SU-DHL-6 (cell line): ENCODE results near the gene NCBP3.

Experiments used
- H2AFZ ChIP-seq: fragments of 200-600 bp; sonication (generic); 2 replicates; pipeline ENCODE4 v1.6.1; 2014; ENCODE audit warnings: low read depth, mild to moderate bottlenecking, moderate library complexity, mixed read lengths, antibody characterized with exemption, low read length; ENCODE audit not compliant: severe bottlenecking
- H3F3A ChIP-seq: fragments of 200-600 bp; shearing (Covaris generic); 2 replicates; pipeline ENCODE4 v1.6.0; 2016; ENCODE audit warnings: antibody characterized with exemption, mild to moderate bottlenecking; ENCODE audit not compliant: insufficient read depth
- H3K27ac ChIP-seq: fragments of 200-600 bp; sonication (generic); 2 replicates; pipeline ENCODE4 v1.5.1; 2016; ENCODE audit warnings: low read depth, mild to moderate bottlenecking, low read length, moderate library complexity, mixed read lengths
- H3K27me3 ChIP-seq: fragments of 200-600 bp; sonication (generic), shearing (Covaris generic); 2 replicates; pipeline ENCODE4 v1.6.0; 2014; ENCODE audit warnings: mild to moderate bottlenecking, low read length
- H3K36me3 ChIP-seq: fragments of 200-600 bp; sonication (generic); 2 replicates; pipeline ENCODE4 v1.6.1; 2014; ENCODE audit warnings: mild to moderate bottlenecking, low read length, mixed read lengths
- H3K4me2 ChIP-seq: fragments of 300-600, 200-600 bp; shearing (Covaris generic), sonication (generic); 2 replicates; pipeline ENCODE4 v1.6.0; 2014; ENCODE audit warnings: low read length, low read depth, mild to moderate bottlenecking; ENCODE audit not compliant: poor library complexity, severe bottlenecking
- H3K4me3 ChIP-seq: fragments of 200-600 bp; sonication (generic); 2 replicates; pipeline ENCODE4 v1.5.1; 2014; ENCODE audit warnings: antibody characterized with exemption, low read length, mild to moderate bottlenecking, mixed read lengths; ENCODE audit not compliant: insufficient read depth, poor library complexity, severe bottlenecking
- H3K79me2 ChIP-seq: fragments of 200-600 bp; sonication (generic); 2 replicates; pipeline ENCODE4 v1.6.1; 2014; ENCODE audit warnings: mild to moderate bottlenecking, low read length, moderate library complexity; ENCODE audit not compliant: insufficient read depth
- H3K9ac ChIP-seq: fragments of 200-600 bp; sonication (generic); 2 replicates; pipeline ENCODE4 v1.7.0; 2014; ENCODE audit warnings: mild to moderate bottlenecking, low read length
- H3K9me2 ChIP-seq: fragments of 200-600 bp; sonication (generic); replicated peaks from 2 replicates; pipeline ENCODE4 v1.6.1; 2014; ENCODE audit warnings: low read length; ENCODE audit not compliant: insufficient read depth
- H3K9me3 ChIP-seq: fragments of 200-600 bp; sonication (generic); 2 replicates; pipeline ENCODE4 v1.6.1; 2014; ENCODE audit warnings: low read length, mixed read lengths; ENCODE audit not compliant: insufficient read depth
- H4K20me1 ChIP-seq: fragments of 200-600 bp; sonication (generic); 2 replicates; pipeline ENCODE4 v1.6.1; 2014; ENCODE audit warnings: low read depth, mild to moderate bottlenecking, antibody characterized with exemption, low read length, moderate library complexity, mixed read lengths
- EZH2phosphoT487 ChIP-seq: fragments of 200-600 bp; sonication (generic), shearing (Covaris generic); conservative IDR thresholded peaks from 2 replicates; pipeline ENCODE4 v1.6.1; 2018; ENCODE audit warnings: mild to moderate bottlenecking, antibody characterized with exemption, low read length, moderate library complexity, mixed read lengths
- TF ChIP-seq, protein P1 (sequence below): fragments of 200-600 bp; sonication (generic); IDR thresholded peaks from one replicate; pipeline ENCODE4 v1.5.1; 2017; ENCODE audit warnings: antibody characterized with exemption, mild to moderate bottlenecking, low read length, moderate library complexity; ENCODE audit not compliant: insufficient read depth, poor library complexity, severe bottlenecking

Gene NCBP3

DNA sequence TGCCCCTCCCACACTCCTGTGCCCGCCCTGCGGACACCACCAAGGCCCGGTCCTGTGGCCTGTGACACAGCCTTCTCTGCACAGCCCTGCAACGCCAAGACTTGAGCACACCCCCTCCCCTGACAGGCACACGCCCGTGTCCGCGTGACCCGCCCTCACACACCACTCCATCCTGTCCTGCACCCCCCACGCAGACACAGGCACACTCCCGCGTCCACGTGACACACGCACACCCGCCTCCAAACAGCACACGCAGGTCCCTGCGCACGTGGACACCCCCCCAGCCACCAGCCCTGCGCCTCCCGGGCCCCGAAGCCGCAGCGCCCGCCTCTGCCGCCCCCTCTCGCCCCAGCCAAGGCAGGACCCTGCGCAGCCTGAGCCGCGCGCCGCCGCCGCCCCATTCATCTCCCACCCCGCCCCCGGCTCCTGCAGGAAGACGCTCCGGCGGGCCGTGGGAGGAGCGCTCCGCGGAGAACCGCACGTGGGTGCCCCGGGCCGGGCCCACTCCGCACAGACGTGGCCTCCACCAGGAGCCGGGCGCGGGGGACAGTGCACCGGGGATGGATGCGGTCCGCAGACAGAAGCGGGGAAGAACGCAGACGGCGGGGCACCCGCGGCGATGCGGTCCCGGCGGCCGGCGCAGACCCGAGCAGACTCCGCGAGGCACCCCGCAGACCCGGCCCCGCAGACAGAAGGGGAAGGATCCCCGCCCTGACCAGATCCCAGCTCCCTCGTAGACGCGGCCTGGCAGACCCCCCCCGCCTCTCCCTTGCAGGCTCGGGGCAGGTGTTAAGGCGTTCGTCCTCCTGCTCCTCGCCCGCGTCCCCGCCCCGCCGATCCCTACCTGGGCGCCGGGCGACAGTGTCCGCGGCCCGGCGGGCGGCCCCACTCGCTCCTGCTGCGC, 46.3 kb upstream of the NCBP3 start:
- H3K9ac ChIP-seq: peak overlapping the region; percentile 55
- peak overlapping the region; percentile 51 for H2AFZ ChIP-seq
- no peak overlapping the region for H3K27ac ChIP-seq

DNA sequence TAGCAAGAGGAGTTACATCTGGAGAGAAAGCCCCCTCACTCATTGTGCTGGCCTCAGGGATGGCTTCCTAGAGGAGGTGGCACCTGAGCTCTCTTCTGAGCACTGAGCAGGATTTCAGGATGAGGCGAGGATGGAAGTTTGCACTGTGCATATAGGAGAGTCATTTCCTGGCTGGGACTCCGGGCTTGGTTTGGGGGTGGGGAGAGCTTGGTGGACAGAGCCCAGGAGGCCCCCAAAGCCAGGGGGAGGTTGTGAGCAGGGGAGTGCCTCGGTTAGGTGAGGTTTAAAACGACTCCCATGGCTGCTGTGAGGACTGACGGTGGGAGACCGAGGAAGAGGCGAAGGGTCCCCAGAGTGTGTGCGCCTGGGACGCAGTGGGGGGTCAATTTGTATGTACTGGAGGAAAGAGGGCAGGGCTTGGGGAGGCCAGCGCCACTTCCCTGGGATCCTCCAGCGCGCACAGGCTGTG, 45.6 kb upstream of the NCBP3 start:
- Histone ChIP-seq H3K9me2 (no peaks in the 10 kb centered on the region), H3K79me2 (no peaks in the 10 kb centered on the region), H3K36me3 (no peaks in the 10 kb centered on the region), H3K4me3 (no peak overlapping the region), H3K9ac (no peak overlapping the region), H3K4me2 (no peak overlapping the region), H2AFZ (no peak overlapping the region), H4K20me1 (no peaks in the 10 kb centered on the region), H3K9me3 (no peaks in the 10 kb centered on the region), H3K27ac (no peak overlapping the region), H3K27me3 (no peaks in the 10 kb centered on the region), H3F3A (peaks cover 5% of the 10 kb centered on the region)
- no peak for TF ChIP-seq EZH2phosphoT487
- TF ChIP-seq, protein P1, sequence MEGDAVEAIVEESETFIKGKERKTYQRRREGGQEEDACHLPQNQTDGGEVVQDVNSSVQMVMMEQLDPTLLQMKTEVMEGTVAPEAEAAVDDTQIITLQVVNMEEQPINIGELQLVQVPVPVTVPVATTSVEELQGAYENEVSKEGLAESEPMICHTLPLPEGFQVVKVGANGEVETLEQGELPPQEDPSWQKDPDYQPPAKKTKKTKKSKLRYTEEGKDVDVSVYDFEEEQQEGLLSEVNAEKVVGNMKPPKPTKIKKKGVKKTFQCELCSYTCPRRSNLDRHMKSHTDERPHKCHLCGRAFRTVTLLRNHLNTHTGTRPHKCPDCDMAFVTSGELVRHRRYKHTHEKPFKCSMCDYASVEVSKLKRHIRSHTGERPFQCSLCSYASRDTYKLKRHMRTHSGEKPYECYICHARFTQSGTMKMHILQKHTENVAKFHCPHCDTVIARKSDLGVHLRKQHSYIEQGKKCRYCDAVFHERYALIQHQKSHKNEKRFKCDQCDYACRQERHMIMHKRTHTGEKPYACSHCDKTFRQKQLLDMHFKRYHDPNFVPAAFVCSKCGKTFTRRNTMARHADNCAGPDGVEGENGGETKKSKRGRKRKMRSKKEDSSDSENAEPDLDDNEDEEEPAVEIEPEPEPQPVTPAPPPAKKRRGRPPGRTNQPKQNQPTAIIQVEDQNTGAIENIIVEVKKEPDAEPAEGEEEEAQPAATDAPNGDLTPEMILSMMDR: no peak

More for the DNA sequence above, 46.3 kb upstream of the NCBP3 start:
- Histone ChIP-seq H3K36me3 (no peaks in the 10 kb centered on the region), H3K4me3 (peak overlapping the region; percentile 64), H3K4me2 (peak overlapping the region; percentile 86), H3K79me2 (no peaks in the 10 kb centered on the region), H3K9me2 (no peaks in the 10 kb centered on the region), H3F3A (peaks cover 5% of the 10 kb centered on the region), H4K20me1 (no peaks in the 10 kb centered on the region), H3K9me3 (no peaks in the 10 kb centered on the region), H3K27me3 (no peaks in the 10 kb centered on the region)
- TF ChIP-seq EZH2phosphoT487: no peak
- TF ChIP-seq, protein P1: no peak

DNA sequence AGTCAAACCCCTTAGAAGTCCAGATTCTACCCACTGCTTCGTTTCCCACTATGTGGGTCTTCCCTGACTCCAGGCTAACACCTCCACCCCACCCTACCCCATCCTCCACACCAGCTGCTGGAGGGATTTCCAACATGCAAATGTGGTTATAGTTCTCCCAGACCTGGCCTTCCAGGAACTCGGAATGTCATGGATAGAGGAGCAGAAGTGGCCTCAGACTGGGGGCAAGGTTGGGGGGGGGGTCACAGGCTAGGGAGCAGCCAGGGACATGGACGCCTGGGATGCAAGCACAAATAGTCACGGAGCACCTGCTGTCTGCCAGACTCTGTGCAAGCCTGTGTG, 44.8 kb upstream of the NCBP3 start:
- Histone ChIP-seq H3K79me2 (no peaks in the 10 kb centered on the region), H3K9me2 (no peaks in the 10 kb centered on the region), H4K20me1 (no peaks in the 10 kb centered on the region), H3K9me3 (no peaks in the 10 kb centered on the region), H3K9ac (no peak overlapping the region), H3K4me2 (no peak overlapping the region), H2AFZ (no peak overlapping the region), H3K36me3 (no peaks in the 10 kb centered on the region), H3K27ac (no peak overlapping the region), H3K4me3 (no peak overlapping the region), H3K27me3 (no peaks in the 10 kb centered on the region), H3F3A (peaks cover 5% of the 10 kb centered on the region)
- no peak for TF ChIP-seq EZH2phosphoT487
- TF ChIP-seq, protein P1: no peak
